NB4 (cell line): Measurements from ENCODE around the gene VAMP5.

Source experiments
- POLR2A ChIP-seq: IDR thresholded peaks from 2 replicates; pipeline ENCODE4 v1.6.1; 2011; ENCODE audit warnings: mild to moderate bottlenecking; ENCODE audit not compliant: insufficient read length; ENCODE audit errors: extremely low read depth
- TF ChIP-seq, protein P1 (sequence below): IDR thresholded peaks from one replicate; pipeline ENCODE4 v1.5.1; 2012; ENCODE audit warnings: low read depth, low read length

DNA sequence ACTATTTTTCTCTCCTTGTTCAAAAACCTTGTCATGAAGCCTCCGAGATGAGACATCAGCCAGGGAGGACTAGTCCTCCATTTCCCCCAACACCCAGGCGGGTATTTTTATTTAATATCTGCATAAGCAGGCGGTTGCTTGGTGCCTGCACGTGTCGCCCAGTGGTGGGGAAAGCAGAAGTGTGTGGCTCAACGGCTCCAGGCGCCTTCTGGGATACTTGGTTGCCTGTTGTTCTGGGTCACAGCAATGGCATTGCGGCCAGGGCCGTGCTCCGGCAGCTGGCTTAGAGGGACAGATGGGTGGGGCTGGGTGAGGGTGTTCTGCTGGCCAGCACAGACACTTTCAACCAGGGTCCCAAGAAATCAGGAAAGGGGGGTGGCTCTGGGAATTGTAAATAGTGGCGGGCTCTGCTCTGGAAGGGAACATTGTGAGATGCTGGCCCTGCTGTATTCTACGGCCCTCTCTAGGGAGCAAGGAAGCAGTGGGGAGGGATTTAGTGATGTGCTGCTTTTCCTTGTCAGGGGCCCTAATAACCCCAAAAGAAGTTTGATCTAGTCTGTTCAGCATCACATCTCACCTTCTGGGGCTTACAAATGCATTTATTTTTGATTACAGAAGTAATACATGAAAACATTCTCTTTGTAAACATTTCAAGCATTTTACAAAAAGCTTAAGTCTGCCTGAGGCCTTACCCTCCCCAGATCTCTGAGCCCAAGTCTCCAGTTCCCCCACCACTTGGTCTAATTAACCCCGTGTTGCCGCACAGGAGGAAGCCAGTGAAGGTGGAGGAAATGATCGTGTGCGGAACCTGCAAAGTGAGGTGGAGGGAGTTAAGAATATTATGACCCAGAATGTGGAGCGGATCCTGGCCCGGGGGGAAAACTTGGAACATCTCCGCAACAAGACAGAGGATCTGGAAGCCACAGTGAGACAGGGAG, 5.7 kb upstream of the VAMP5 start:
- TF ChIP-seq, protein P1, sequence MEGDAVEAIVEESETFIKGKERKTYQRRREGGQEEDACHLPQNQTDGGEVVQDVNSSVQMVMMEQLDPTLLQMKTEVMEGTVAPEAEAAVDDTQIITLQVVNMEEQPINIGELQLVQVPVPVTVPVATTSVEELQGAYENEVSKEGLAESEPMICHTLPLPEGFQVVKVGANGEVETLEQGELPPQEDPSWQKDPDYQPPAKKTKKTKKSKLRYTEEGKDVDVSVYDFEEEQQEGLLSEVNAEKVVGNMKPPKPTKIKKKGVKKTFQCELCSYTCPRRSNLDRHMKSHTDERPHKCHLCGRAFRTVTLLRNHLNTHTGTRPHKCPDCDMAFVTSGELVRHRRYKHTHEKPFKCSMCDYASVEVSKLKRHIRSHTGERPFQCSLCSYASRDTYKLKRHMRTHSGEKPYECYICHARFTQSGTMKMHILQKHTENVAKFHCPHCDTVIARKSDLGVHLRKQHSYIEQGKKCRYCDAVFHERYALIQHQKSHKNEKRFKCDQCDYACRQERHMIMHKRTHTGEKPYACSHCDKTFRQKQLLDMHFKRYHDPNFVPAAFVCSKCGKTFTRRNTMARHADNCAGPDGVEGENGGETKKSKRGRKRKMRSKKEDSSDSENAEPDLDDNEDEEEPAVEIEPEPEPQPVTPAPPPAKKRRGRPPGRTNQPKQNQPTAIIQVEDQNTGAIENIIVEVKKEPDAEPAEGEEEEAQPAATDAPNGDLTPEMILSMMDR, result no peak
- peak; percentile 31 for TF ChIP-seq POLR2A
